ENCODE results near the gene UTP25. TPM values are rescaled to one million over a fixed set of nuclear protein-coding genes. Genes with fewer than 3 reads are reported as not detected.

Gene UTP25
- total RNA-seq, 4 donors from 2014 or later = 5.3 to 9.5 (median 8.6) TPM

DNA sequence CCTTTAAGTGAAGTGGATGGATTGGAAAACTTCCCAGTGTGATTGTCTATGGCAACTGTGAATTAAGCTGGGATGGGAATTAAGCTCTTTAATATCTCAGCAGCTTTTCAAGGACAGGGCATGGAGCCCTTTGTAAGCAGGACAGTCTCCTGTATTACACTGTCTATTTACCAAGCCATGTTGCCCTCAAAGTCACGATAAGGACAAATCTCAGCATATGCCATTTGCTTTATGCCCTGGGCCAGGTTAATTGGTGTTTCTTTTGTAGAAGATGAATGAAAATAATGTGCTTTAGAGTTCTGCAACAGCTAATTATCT lies 17.6 kb downstream of the UTP25 start:
- TF ChIP-seq, protein P1, sequence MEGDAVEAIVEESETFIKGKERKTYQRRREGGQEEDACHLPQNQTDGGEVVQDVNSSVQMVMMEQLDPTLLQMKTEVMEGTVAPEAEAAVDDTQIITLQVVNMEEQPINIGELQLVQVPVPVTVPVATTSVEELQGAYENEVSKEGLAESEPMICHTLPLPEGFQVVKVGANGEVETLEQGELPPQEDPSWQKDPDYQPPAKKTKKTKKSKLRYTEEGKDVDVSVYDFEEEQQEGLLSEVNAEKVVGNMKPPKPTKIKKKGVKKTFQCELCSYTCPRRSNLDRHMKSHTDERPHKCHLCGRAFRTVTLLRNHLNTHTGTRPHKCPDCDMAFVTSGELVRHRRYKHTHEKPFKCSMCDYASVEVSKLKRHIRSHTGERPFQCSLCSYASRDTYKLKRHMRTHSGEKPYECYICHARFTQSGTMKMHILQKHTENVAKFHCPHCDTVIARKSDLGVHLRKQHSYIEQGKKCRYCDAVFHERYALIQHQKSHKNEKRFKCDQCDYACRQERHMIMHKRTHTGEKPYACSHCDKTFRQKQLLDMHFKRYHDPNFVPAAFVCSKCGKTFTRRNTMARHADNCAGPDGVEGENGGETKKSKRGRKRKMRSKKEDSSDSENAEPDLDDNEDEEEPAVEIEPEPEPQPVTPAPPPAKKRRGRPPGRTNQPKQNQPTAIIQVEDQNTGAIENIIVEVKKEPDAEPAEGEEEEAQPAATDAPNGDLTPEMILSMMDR (IDR thresholded peaks at IDR 0.05; ENCODE audit: low read depth) = no peak

DNA sequence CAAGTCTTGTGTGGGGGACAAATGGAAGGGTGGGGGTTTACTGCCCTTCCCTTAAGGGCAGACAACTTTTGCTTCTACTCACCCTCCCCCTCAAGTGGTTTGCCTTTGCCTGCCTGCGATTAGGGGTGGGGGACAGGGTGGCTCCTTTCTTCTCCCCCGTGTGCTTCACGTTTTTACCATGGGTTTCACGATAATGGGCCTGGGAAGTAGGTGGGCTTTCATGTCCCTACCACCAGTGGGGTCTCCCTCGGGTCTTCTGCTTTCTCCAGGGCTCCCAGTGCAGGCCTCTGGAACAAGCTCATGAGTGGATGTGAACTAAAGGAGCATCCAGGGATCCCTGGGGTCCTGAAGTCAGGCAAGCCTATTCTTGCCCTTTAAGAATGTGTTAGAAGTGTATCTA lies 21.6 kb downstream of the UTP25 start:
- TF ChIP-seq, protein P1 (IDR thresholded peaks at IDR 0.05; ENCODE audit: low read depth) = no peak

DNA sequence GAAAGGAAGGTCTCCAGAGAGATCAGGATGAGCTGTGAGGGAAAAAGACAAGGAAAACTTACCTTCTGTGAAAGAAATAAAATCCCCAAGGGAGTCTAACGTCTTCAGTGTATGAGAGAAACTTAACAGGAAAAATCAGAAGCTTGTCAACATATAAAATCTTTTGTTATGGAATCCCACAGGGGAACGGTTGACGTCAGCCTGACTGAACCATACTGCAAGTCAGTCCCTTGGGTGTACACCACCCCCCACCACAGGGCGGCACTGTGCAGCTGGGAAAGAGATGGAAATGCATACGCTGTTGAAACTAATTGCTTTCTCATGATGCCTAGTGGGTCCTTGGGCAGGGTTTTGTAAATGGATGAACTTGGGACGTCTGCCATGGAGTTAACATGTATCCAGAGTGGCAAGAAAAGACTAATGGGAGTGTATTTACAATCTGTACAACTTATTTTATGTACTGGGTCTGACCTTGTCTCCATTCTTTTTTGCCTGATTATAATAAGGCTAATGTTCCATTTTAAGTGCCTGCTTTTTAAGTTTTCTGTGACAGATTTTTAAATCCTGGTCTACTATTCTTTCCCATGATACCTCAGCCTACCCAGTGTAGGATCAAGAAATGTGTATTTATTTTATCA lies 22.7 kb downstream of the UTP25 start:
- TF ChIP-seq, protein P1 (IDR thresholded peaks at IDR 0.05; ENCODE audit: low read depth) = no peak

DNA sequence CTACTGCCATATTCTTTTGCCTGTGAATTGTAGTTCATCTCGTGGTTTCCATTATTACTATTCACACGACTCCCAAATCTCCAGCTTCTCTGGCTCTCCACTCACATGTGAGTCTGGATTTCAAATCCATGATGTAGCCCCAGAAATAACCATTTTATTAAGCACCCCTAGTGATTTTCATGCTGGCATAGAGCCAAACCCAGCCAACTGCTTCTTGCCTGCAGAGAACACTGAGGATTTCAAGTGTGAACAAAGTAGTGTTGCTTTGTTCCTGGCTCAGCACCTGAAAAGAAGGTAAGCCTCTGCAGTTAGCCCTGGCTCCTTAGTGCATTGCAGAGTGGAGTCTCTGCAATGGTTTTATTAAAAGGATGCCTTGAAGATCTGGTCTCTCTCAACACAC lies 25.9 kb downstream of the UTP25 start:
- TF ChIP-seq, protein P1 (IDR thresholded peaks at IDR 0.05; ENCODE audit: low read depth) = no peak

DNA sequence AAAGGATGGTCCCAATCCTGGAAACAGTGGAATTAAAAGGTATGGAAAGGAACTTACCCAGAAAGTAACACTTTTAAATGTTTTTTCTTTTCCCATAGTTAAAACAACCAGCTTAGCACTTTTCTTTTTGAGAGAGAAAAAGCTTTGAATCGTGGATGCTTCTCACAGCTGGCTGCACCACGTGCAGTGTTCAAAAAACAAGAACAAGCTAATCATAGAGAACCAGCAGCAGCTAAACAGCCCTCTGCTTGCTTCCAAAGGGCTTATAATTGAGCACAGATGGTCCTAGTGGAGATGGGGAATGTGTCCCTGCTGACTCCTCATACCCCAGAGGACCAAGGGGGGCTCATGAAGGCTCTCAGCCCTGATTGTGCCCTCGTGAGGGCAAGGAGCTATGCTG lies 26.4 kb downstream of the UTP25 start:
- TF ChIP-seq, protein P1 (IDR thresholded peaks at IDR 0.05; ENCODE audit: low read depth) = no peak

DNA sequence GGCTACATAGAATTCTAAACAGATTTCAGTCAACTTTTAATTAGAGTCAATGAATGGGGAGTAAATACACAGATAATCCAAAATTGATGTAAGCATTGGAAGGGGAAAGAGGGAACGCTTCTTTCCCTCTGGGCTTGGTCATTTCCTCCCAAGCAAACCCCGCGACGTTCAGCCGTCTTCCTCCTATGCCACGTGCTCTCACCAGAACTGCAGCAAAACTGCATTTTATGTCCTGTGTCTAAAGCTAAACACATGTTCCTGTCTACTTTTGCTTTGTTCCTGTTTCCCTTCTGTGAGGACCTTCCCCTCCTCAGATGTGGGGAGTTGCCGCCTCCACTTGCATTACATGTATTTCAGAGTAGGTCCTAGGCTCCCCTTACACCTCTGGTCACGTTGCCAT lies 27.2 kb downstream of the UTP25 start:
- TF ChIP-seq, protein P1 (IDR thresholded peaks at IDR 0.05; ENCODE audit: low read depth) = no peak

DNA sequence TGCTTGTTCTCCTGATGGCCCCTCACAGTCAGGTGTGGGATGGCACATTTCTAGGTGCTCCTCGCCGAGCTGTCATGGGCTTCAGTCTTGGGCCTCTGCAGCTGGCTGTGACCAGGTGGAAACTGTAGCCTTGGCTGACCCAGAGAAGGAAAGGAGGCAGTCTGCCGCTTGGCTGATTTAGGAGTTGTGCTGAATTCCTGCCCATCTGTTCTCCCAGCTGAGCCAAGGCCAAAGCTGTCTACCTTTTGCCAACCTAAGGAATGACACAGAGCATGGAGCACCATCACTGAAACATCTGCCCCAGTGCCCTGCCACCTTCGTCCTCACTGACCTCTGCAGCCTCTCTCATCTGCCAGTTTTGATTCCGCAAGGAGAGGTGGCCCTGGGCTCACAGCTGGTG lies 27.9 kb downstream of the UTP25 start:
- TF ChIP-seq, protein P1 (IDR thresholded peaks at IDR 0.05; ENCODE audit: low read depth) = no peak
